Measurements from ENCODE around the gene CCDC6. TPM values are rescaled to one million over a fixed set of nuclear protein-coding genes. Genes with fewer than 3 reads are reported as not detected.

Gene CCDC6
- total and polyA plus RNA-seq, 3 donors from 2014 or later = 21.1 to 52.2 (median 41.7) TPM

- H3K27me3 ChIP-seq = no peaks in the 10 kb centered on the region
- intact Hi-C loops (cut with DNase I; ENCODE audit: low total_unique reads) = no loop called here
- 44 to 58% methylated on average over 4 of the region's 4 CpGs for WGBS, 2 donors
- peak; percentile 87 for DNase-seq
- TF ChIP-seq CTCF (IDR thresholded peaks at IDR 0.05) = no peak
- TF ChIP-seq POLR2A (IDR thresholded peaks at IDR 0.05) = no peak
- H3K9me3 ChIP-seq = no peaks in the 10 kb centered on the region
- no peaks in the 10 kb centered on the region for H3K36me3 ChIP-seq (ENCODE audit: low read depth, missing control alignments)
- no peak overlapping the region for H3K27ac ChIP-seq
- H3K4me1 ChIP-seq = peaks cover 10% of the 10 kb centered on the region
- no peak overlapping the region for H3K4me3 ChIP-seq
Measured at GRCh38 chr10:59894114-59894513, 12.2 kb downstream of the CCDC6 start.

- Histone ChIP-seq H3K27ac (no peak overlapping the region), H3K36me3 (ENCODE audit: low read depth, missing control alignments) (no peaks in the 10 kb centered on the region), H3K4me3 (no peak overlapping the region), H3K4me1 (peaks cover 10% of the 10 kb centered on the region), H3K9me3 (no peaks in the 10 kb centered on the region), H3K27me3 (no peaks in the 10 kb centered on the region)
- DNase-seq = no peak
- TF ChIP-seq CTCF (IDR thresholded peaks at IDR 0.05) = no peak
- no peak for TF ChIP-seq POLR2A (IDR thresholded peaks at IDR 0.05)
- intact Hi-C loops (cut with DNase I; ENCODE audit: low total_unique reads) = no loop called here
- 83 to 84% methylated on average over 3 of the region's 3 CpGs for WGBS, 2 donors
Measured at GRCh38 chr10:59892697-59893096, 13.7 kb downstream of the CCDC6 start.

GRCh38 chr10:59891936-59892335 lies 14.4 kb downstream of the CCDC6 start:
- Histone ChIP-seq H3K4me3 (no peak overlapping the region), H3K9me3 (no peaks in the 10 kb centered on the region), H3K36me3 (ENCODE audit: low read depth, missing control alignments) (no peaks in the 10 kb centered on the region), H3K27me3 (no peaks in the 10 kb centered on the region), H3K4me1 (peaks cover 10% of the 10 kb centered on the region), H3K27ac (no peak overlapping the region)
- TF ChIP-seq CTCF (IDR thresholded peaks at IDR 0.05) = no peak
- no peak for TF ChIP-seq POLR2A (IDR thresholded peaks at IDR 0.05)
- 79 to 88% methylated on average over 4 of the region's 4 CpGs for WGBS, 2 donors
- intact Hi-C loops (cut with DNase I; ENCODE audit: low total_unique reads) = no loop called here
- peak; percentile 39 for DNase-seq

- WGBS, 2 donors = 74 to 81% methylated on average over 3 of the region's 3 CpGs
- no peaks in the 10 kb centered on the region for H3K27me3 ChIP-seq
- H3K4me1 ChIP-seq = peaks cover 10% of the 10 kb centered on the region
- no peaks in the 10 kb centered on the region for H3K9me3 ChIP-seq
- DNase-seq = no peak
- H3K4me3 ChIP-seq = no peak overlapping the region
- no peak for TF ChIP-seq POLR2A (IDR thresholded peaks at IDR 0.05)
- TF ChIP-seq CTCF (IDR thresholded peaks at IDR 0.05) = no peak
- intact Hi-C loops (cut with DNase I; ENCODE audit: low total_unique reads) = no loop called here
- H3K27ac ChIP-seq = no peak overlapping the region
- no peaks in the 10 kb centered on the region for H3K36me3 ChIP-seq (ENCODE audit: low read depth, missing control alignments)
Measured at GRCh38 chr10:59891349-59891748, 15.0 kb downstream of the CCDC6 start.

- H3K36me3 ChIP-seq (ENCODE audit: low read depth, missing control alignments) = no peaks in the 10 kb centered on the region
- TF ChIP-seq POLR2A (IDR thresholded peaks at IDR 0.05) = no peak
- TF ChIP-seq CTCF (IDR thresholded peaks at IDR 0.05) = no peak
- no peak overlapping the region for H3K4me3 ChIP-seq
- no peak for DNase-seq
- intact Hi-C loops (cut with DNase I; ENCODE audit: low total_unique reads) = no loop called here
- no peaks in the 10 kb centered on the region for H3K9me3 ChIP-seq
- H3K27me3 ChIP-seq = no peaks in the 10 kb centered on the region
- no peak overlapping the region for H3K27ac ChIP-seq
- no peaks in the 10 kb centered on the region for H3K4me1 ChIP-seq
- WGBS, 2 donors = 84 to 92% methylated on average over 4 of the region's 4 CpGs
Measured at GRCh38 chr10:59888781-59889435, 17.4 kb downstream of the CCDC6 start.

All from testis (tissue), 3 donors.